H1 (cell line): ENCODE measurements around the gene DENND1A. TPM values are rescaled to one million over a fixed set of nuclear protein-coding genes. Genes with fewer than 3 reads are reported as not detected.

Experiments used
- BRCA1 ChIP-seq: IDR thresholded peaks from 2 replicates; pipeline ENCODE4 v1.6.1; 2012; ENCODE audit warnings: low read depth, low read length, improper control_type of control experiment
- E2F6 ChIP-seq: IDR thresholded peaks from 2 replicates; pipeline ENCODE4 v1.6.1; 2012; ENCODE audit warnings: inconsistent platforms
- HDAC2 ChIP-seq, 2 experiments: fragments of 300-600 bp in 1 of 2; sonication (generic) in 1 of 2; IDR thresholded peaks; 2 replicates each; pipeline ENCODE4 v1.6.1; 2011 to 2012; ENCODE audit warnings: low read depth in 2 of 2, low read length in 2 of 2, mild to moderate bottlenecking in 2 of 2, moderate library complexity in 2 of 2, borderline replicate concordance in 1 of 2, inconsistent platforms in 1 of 2
- KDM4A ChIP-seq: IDR thresholded peaks from one replicate; pipeline ENCODE4 v1.7.1; 2012; ENCODE audit warnings: low read depth, mild to moderate bottlenecking, moderate library complexity, low read length, inconsistent platforms; ENCODE audit not compliant: severe bottlenecking
- POLR2A ChIP-seq, 2 experiments: IDR thresholded peaks; 1 replicate in 1 of 2; 2 replicates in 1 of 2; pipeline ENCODE4 v1.6.1; 2011; ENCODE audit warnings: low read depth in 2 of 2, low read length in 2 of 2, mild to moderate bottlenecking in 2 of 2; ENCODE audit errors: control extremely low read depth in 1 of 2
- POU5F1 ChIP-seq: IDR thresholded peaks from 2 replicates; pipeline ENCODE4 v1.6.1; 2011; ENCODE audit warnings: low read depth, mild to moderate bottlenecking, low read length, moderate library complexity
- RFX5 ChIP-seq: IDR thresholded peaks from 2 replicates; pipeline ENCODE4 v1.6.1; 2011; ENCODE audit warnings: low read depth, low read length, improper control_type of control experiment, borderline replicate concordance
- TCF12 ChIP-seq: IDR thresholded peaks from 2 replicates; pipeline ENCODE4 v1.6.1; 2011; ENCODE audit warnings: low read depth, mild to moderate bottlenecking, low read length
- polyA plus RNA-seq, 7 experiments: library from polyadenylated mRNA; depleted of rRNA in 3 of 7; stranded (reverse) in 5 of 7; unstranded in 2 of 7; fragments of >200 nt in 5 of 7; fragments of 200-250 nt in 2 of 7; gene quantifications; 1 replicate in 5 of 7; 2 replicates in 1 of 7; 4 replicates in 1 of 7; pipeline versions ENCODE4 v1.2.1 to v1.2.3, GENCODE V29; 2011 to 2013; ENCODE audit warnings: missing spikeins in 2 of 7, mixed read lengths in 2 of 7
- total RNA-seq: library from RNA; stranded (reverse); fragmentation: NEBNext Ultra II Directional; extraction: Animal tissue kit (Norgen Biotek cat#: 25700); gene quantifications from 2 replicates; pipeline ENCODE4 v1.2.1, GENCODE V29; 2021

The DENND1A gene
- total and polyA plus RNA-seq, 2 of the 8 experiments (the other 6 are each of a cell fraction or from before 2014, with no cell fraction given): 24.1 to 26.4 TPM

GRCh38 chr9:123946101-123946821 is 16.3 kb upstream of the DENND1A start (continued):
- no peak for TF ChIP-seq E2F6
- no peak for TF ChIP-seq KDM4A
- TF ChIP-seq TCF12: no peak
- no peak for TF ChIP-seq BRCA1
- TF ChIP-seq POU5F1: no peak
- no peak for TF ChIP-seq POLR2A (IDR thresholded peaks at IDR 0.05; ENCODE audit: control extremely low read depth in 1 of 2, low read depth in 2 of 2, low read length in 2 of 2)
- TF ChIP-seq RFX5: no peak
- no peak for TF ChIP-seq HDAC2 (IDR thresholded peaks at IDR 0.05; ENCODE audit: borderline replicate concordance in 1 of 2, low read depth in 2 of 2, low read length in 2 of 2)
